HCT116 (cell line): Measurements from ENCODE around the gene MARVELD1. TPM values are rescaled to one million over a fixed set of nuclear protein-coding genes. Genes with fewer than 3 reads are reported as not detected.

Experiments
- ATAC-seq: fragments of 200-7000 bp; cut with Tn5 transposase; 2 replicates; pipeline ENCODE4 v1.9.1; 2020; ENCODE audit warnings: mild to moderate bottlenecking, moderate library complexity
- BruUV-seq: library from RNA; stranded (reverse); fragments of 400-500 nt; replicated peaks from 2 replicates; lab custom pipeline; 2021; lab: Mats Ljungman, UMichigan
- CTCF ChIA-PET: fragments of 300-600 bp; sonication (Branson Sonifier 250); formaldehyde crosslinking; loops from one replicate; lab custom pipeline; 2021; ENCODE audit warnings: antibody characterized with exemption; lab: Charles Lee
- POLR2A ChIA-PET: fragments of 300-600, 350-600 bp; sonication (Branson Sonifier 250); formaldehyde crosslinking; loops from one replicate; lab custom pipeline; 2021; ENCODE audit warnings: antibody characterized with exemption; lab: Charles Lee
- RAD21 ChIA-PET, 2 experiments: fragments of 300-600 bp; sonication (Branson Sonifier 250); formaldehyde crosslinking; loops; one replicate each; lab custom pipeline; 2023; ENCODE audit warnings: low total read pairs in 2 of 2; ENCODE audit not compliant: uncharacterized antibody in 2 of 2, unreplicated experiment in 2 of 2, low non-redundant PET in 1 of 2; lab: Charles Lee
- DNase-seq: peaks from one replicate; pipeline ENCODE4 v3.0.0-alpha.2; 2010; ENCODE audit warnings: low read depth, low spot score
- H2AFZ ChIP-seq: fragments of 200-600 bp; shearing (Covaris generic), sonication (generic); 2 replicates; pipeline ENCODE4 v1.6.1; 2017; ENCODE audit warnings: low read depth, mixed run types, mixed read lengths, antibody characterized with exemption, low read length; ENCODE audit not compliant: poor library complexity, severe bottlenecking
- H3K27ac ChIP-seq: 2 replicates; pipeline ENCODE4 v1.5.1; 2012; ENCODE audit warnings: low read depth, low read length
- H3K27me3 ChIP-seq: fragments of 200-600 bp; sonication (generic); 2 replicates; pipeline ENCODE4 v1.6.1; 2016; ENCODE audit warnings: mixed run types, low read length, mixed read lengths; ENCODE audit not compliant: insufficient read depth
- H3K36me3 ChIP-seq, 2 experiments: fragments of 200-500 bp in 1 of 2; fragments of 200-600 bp in 1 of 2; sonication (Bioruptor generic) in 1 of 2; sonication (generic) in 1 of 2; 2 replicates each; pipeline versions ENCODE4 v1.5.1 to v1.6.1; 2014 to 2016; ENCODE audit warnings: low read length in 2 of 2, inconsistent platforms in 1 of 2, mixed read lengths in 1 of 2, mixed run types in 1 of 2; ENCODE audit not compliant: insufficient read depth in 2 of 2, control insufficient read depth in 1 of 2
- H3K4me1 ChIP-seq, 2 experiments: fragments of 200-600 bp in 1 of 2; sonication (generic) in 1 of 2; 2 replicates each; pipeline versions ENCODE4 v1.5.1 to v1.6.1; 2012 to 2017; ENCODE audit warnings: low read length in 2 of 2, inconsistent platforms in 1 of 2, mild to moderate bottlenecking in 1 of 2, mixed read lengths in 1 of 2, mixed run types in 1 of 2, moderate library complexity in 1 of 2; ENCODE audit not compliant: insufficient read depth in 2 of 2, control insufficient read depth in 1 of 2
- H3K4me2 ChIP-seq: fragments of 200-600 bp; sonication (generic); 2 replicates; pipeline ENCODE4 v1.6.1; 2017; ENCODE audit warnings: mixed run types, low read length, mixed read lengths
- H3K4me3 ChIP-seq, 2 experiments: fragments of 200-600 bp in 1 of 2; sonication (generic) in 1 of 2; replicated peaks in 1 of 2; 2 replicates each; pipeline ENCODE4 v1.5.1; 2011 to 2016; ENCODE audit warnings: low read length in 2 of 2, control low read depth in 1 of 2, low read depth in 1 of 2, mild to moderate bottlenecking in 1 of 2, mixed read lengths in 1 of 2, mixed run types in 1 of 2
- H3K79me2 ChIP-seq: fragments of 200-600 bp; sonication (generic); 2 replicates; pipeline ENCODE4 v1.6.1; 2017; ENCODE audit warnings: mild to moderate bottlenecking, mixed run types, low read length, moderate library complexity, mixed read lengths; ENCODE audit not compliant: insufficient read depth
- H3K9ac ChIP-seq: fragments of 200-600 bp; sonication (generic); 2 replicates; pipeline ENCODE4 v1.6.1; 2016; ENCODE audit warnings: low read length, mixed read lengths
- H3K9me2 ChIP-seq: fragments of 200-600 bp; sonication (generic), shearing (Covaris generic); 2 replicates; pipeline ENCODE4 v1.6.1; 2017; ENCODE audit warnings: mixed run types, mild to moderate bottlenecking, moderate library complexity; ENCODE audit not compliant: insufficient read depth
- H3K9me3 ChIP-seq, 2 experiments: fragments of 200-500 bp in 1 of 2; fragments of 200-600 bp in 1 of 2; sonication (Bioruptor generic) in 1 of 2; sonication (generic) in 1 of 2; 2 replicates each; pipeline ENCODE4 v1.6.1; 2014 to 2017; ENCODE audit warnings: low read length in 2 of 2, mixed read lengths in 2 of 2, inconsistent platforms in 1 of 2, low read depth in 1 of 2, mild to moderate bottlenecking in 1 of 2, mixed run types in 1 of 2, moderate library complexity in 1 of 2; ENCODE audit not compliant: control insufficient read depth in 1 of 2, insufficient read depth in 1 of 2
- H4K20me1 ChIP-seq: fragments of 200-600 bp; sonication (generic), shearing (Covaris generic); 2 replicates; pipeline ENCODE4 v1.6.1; 2017; ENCODE audit warnings: mixed run types, mild to moderate bottlenecking, moderate library complexity; ENCODE audit not compliant: insufficient read depth
- EZH2phosphoT487 ChIP-seq: fragments of 200-600 bp; IDR thresholded peaks from 2 replicates; pipeline ENCODE4 v1.6.1; 2018; ENCODE audit warnings: antibody characterized with exemption, borderline replicate concordance
- JUND ChIP-seq: IDR thresholded peaks from 2 replicates; pipeline ENCODE4 v1.6.1; 2012
- SP1 ChIP-seq: IDR thresholded peaks from 2 replicates; pipeline ENCODE4 v1.6.1; 2012; ENCODE audit warnings: low read depth
- SRF ChIP-seq: IDR thresholded peaks from 2 replicates; pipeline ENCODE4 v1.6.1; 2012; ENCODE audit warnings: low read depth
- intact Hi-C: fragments of 100-400 bp; cut with micrococcal nuclease; formaldehyde crosslinking; loops from 2 replicates; pipeline ENCODE4 v1.10.0; 2022
- total RNA-seq: library from RNA; stranded (reverse); gene quantifications from one replicate; pipeline ENCODE4 v1.2.1, GENCODE V29; 2021; ENCODE audit not compliant: unreplicated experiment
- TF ChIP-seq, protein P1 (sequence below): IDR thresholded peaks from 2 replicates; pipeline ENCODE4 v1.6.1; 2012
- TF ChIP-seq, protein P2 (sequence below), 3 experiments: fragments of 200-600 bp in 1 of 3; sonication (generic) in 1 of 3; IDR thresholded peaks in 2 of 3; conservative IDR thresholded peaks in 1 of 3; 2 replicates each; pipeline ENCODE4 v1.5.1; 2012 to 2017; ENCODE audit warnings: low read depth in 2 of 3, low read length in 2 of 3, antibody characterized with exemption in 1 of 3, borderline replicate concordance in 1 of 3, control low read depth in 1 of 3, mild to moderate bottlenecking in 1 of 3, mixed read lengths in 1 of 3, mixed run types in 1 of 3, moderate library complexity in 1 of 3; ENCODE audit not compliant: insufficient read depth in 1 of 3
- TF ChIP-seq, protein P3 (sequence below): IDR thresholded peaks from 2 replicates; pipeline ENCODE4 v1.6.1; 2012
- TF ChIP-seq, protein P4 (sequence below): IDR thresholded peaks from 2 replicates; pipeline ENCODE4 v1.6.1; 2011; ENCODE audit warnings: mild to moderate bottlenecking, low read length, moderate library complexity; ENCODE audit not compliant: insufficient replicate concordance; ENCODE audit errors: extremely low read depth
- TF ChIP-seq, protein P5 (sequence below): IDR thresholded peaks from 2 replicates; pipeline ENCODE4 v1.6.1; 2012; ENCODE audit warnings: low read depth

MARVELD1 gene
- total RNA-seq, 1 experiment from 2014 or later, result 36.1 TPM

DNA sequence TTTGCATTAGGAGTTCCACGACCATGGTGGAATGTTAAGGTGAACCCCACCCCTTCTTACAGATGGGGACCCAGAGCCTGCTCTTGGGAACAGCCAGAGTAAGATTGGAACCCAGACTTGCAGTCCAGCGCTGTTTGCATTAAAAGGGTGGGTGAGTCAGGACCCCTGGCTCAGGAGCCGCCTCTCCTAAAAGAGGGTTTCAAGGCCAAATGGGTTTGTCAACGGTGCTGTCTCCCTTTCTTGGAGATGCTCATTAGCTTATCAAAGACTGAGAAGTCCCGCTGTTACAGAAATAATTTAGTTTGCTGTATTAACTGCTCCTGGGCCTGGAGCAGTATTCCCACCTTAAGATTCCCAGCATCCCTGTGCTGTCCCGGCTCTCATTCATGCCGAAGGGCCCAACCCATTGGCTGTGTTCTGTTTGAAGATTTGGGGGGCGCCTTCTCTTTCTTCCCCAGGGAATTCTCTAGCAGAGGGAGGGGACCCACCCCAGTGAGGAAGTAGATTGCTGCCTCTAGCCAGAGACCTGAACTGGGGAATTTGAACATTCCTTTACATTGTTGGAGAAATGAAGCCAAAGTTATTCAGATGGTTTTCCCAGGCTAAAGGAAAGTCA lies 1.8 kb downstream of the MARVELD1 start (continued):
- TF ChIP-seq, protein P1, sequence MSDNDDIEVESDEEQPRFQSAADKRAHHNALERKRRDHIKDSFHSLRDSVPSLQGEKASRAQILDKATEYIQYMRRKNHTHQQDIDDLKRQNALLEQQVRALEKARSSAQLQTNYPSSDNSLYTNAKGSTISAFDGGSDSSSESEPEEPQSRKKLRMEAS, result no peak
- TF ChIP-seq EZH2phosphoT487, result no peak
- TF ChIP-seq JUND, result no peak

DNA sequence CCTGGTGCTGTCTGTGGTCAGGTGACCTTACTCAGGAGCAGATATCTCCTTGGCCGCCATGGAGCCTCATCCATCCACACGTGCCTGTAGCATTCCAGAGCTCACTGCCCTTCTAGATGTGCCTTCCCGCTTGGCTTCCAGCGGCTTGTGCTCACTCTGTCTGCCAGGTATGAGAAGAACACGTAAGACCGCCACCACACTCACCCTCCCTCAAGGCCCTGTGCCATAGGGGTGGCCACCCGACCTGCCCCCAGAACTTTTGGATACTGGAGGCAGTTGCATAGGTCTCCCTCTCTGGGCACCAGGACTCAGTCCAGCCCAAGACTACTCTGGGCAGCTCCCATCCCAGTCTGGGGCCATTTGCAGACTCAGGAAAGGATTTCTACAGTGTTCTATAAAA lies 4.1 kb downstream of the MARVELD1 start:
- peaks cover 37 to 51% of the 10 kb centered on the region in 2 experiments for H3K4me1 ChIP-seq
- H3K79me2 ChIP-seq, result peaks cover 26% of the 10 kb centered on the region; the same call in 1 of the 2 replicates
- H3K27me3 ChIP-seq, result no peaks in the 10 kb centered on the region
- H3K4me2 ChIP-seq, result peak overlapping the region; percentile 75
- H3K4me3 ChIP-seq, result no peak overlapping the region
- DNase-seq, result no peak
- CTCF ChIA-PET, result interaction anchor here (1.1 to 1.8 kb wide), 3 partner anchors 8 to 183 kb away, joined by 3 to 10 read pairs (median 3); no protein-coding TSS in a partner anchor
- no peak overlapping the region for H3K9ac ChIP-seq
- H3K27ac ChIP-seq, result peak overlapping the region; percentile 77; the same call in 1 of the 2 replicates
- TF ChIP-seq, protein P2, sequence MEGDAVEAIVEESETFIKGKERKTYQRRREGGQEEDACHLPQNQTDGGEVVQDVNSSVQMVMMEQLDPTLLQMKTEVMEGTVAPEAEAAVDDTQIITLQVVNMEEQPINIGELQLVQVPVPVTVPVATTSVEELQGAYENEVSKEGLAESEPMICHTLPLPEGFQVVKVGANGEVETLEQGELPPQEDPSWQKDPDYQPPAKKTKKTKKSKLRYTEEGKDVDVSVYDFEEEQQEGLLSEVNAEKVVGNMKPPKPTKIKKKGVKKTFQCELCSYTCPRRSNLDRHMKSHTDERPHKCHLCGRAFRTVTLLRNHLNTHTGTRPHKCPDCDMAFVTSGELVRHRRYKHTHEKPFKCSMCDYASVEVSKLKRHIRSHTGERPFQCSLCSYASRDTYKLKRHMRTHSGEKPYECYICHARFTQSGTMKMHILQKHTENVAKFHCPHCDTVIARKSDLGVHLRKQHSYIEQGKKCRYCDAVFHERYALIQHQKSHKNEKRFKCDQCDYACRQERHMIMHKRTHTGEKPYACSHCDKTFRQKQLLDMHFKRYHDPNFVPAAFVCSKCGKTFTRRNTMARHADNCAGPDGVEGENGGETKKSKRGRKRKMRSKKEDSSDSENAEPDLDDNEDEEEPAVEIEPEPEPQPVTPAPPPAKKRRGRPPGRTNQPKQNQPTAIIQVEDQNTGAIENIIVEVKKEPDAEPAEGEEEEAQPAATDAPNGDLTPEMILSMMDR (IDR thresholded peaks at IDR 0.05 in 2 of 3, conservative IDR thresholded peaks at IDR 0.05 in 1 of 3; ENCODE audit: borderline replicate concordance in 1 of 3, insufficient read depth in 1 of 3, low read depth in 2 of 3, low read length in 2 of 3), result no peak
- TF ChIP-seq, protein P3, sequence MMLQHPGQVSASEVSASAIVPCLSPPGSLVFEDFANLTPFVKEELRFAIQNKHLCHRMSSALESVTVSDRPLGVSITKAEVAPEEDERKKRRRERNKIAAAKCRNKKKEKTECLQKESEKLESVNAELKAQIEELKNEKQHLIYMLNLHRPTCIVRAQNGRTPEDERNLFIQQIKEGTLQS, result no peak
- TF ChIP-seq, protein P4, sequence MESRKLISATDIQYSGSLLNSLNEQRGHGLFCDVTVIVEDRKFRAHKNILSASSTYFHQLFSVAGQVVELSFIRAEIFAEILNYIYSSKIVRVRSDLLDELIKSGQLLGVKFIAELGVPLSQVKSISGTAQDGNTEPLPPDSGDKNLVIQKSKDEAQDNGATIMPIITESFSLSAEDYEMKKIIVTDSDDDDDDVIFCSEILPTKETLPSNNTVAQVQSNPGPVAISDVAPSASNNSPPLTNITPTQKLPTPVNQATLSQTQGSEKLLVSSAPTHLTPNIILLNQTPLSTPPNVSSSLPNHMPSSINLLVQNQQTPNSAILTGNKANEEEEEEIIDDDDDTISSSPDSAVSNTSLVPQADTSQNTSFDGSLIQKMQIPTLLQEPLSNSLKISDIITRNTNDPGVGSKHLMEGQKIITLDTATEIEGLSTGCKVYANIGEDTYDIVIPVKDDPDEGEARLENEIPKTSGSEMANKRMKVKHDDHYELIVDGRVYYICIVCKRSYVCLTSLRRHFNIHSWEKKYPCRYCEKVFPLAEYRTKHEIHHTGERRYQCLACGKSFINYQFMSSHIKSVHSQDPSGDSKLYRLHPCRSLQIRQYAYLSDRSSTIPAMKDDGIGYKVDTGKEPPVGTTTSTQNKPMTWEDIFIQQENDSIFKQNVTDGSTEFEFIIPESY, result no peak
- TF ChIP-seq, protein P5, sequence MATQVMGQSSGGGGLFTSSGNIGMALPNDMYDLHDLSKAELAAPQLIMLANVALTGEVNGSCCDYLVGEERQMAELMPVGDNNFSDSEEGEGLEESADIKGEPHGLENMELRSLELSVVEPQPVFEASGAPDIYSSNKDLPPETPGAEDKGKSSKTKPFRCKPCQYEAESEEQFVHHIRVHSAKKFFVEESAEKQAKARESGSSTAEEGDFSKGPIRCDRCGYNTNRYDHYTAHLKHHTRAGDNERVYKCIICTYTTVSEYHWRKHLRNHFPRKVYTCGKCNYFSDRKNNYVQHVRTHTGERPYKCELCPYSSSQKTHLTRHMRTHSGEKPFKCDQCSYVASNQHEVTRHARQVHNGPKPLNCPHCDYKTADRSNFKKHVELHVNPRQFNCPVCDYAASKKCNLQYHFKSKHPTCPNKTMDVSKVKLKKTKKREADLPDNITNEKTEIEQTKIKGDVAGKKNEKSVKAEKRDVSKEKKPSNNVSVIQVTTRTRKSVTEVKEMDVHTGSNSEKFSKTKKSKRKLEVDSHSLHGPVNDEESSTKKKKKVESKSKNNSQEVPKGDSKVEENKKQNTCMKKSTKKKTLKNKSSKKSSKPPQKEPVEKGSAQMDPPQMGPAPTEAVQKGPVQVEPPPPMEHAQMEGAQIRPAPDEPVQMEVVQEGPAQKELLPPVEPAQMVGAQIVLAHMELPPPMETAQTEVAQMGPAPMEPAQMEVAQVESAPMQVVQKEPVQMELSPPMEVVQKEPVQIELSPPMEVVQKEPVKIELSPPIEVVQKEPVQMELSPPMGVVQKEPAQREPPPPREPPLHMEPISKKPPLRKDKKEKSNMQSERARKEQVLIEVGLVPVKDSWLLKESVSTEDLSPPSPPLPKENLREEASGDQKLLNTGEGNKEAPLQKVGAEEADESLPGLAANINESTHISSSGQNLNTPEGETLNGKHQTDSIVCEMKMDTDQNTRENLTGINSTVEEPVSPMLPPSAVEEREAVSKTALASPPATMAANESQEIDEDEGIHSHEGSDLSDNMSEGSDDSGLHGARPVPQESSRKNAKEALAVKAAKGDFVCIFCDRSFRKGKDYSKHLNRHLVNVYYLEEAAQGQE, result no peak
- TF ChIP-seq SRF (no peak), SP1 (no peak)
- H4K20me1 ChIP-seq, result no peaks in the 10 kb centered on the region
- no peak overlapping the region for H2AFZ ChIP-seq
- RAD21 ChIA-PET, result no interaction called here
- ATAC-seq, result no peak
- intact Hi-C loops, result no loop called here
- H3K36me3 ChIP-seq, result peaks cover 0 to 12% of the 10 kb centered on the region in 2 experiments; a peak in 2 of 4 replicates
- BruUV-seq, result no TSS peak
- H3K9me3 ChIP-seq, result no peaks in the 10 kb centered on the region
- POLR2A ChIA-PET, result no interaction called here
- H3K9me2 ChIP-seq, result no peaks in the 10 kb centered on the region
